Kasumi-1 (cell line): ENCODE measurements around the gene CAVIN2.

Experiments
- DNase-seq, 2 experiments: peaks; one replicate each; lab custom pipeline; 2025; lab: John Stamatoyannopoulos, UW

CAVIN2 gene

DNA sequence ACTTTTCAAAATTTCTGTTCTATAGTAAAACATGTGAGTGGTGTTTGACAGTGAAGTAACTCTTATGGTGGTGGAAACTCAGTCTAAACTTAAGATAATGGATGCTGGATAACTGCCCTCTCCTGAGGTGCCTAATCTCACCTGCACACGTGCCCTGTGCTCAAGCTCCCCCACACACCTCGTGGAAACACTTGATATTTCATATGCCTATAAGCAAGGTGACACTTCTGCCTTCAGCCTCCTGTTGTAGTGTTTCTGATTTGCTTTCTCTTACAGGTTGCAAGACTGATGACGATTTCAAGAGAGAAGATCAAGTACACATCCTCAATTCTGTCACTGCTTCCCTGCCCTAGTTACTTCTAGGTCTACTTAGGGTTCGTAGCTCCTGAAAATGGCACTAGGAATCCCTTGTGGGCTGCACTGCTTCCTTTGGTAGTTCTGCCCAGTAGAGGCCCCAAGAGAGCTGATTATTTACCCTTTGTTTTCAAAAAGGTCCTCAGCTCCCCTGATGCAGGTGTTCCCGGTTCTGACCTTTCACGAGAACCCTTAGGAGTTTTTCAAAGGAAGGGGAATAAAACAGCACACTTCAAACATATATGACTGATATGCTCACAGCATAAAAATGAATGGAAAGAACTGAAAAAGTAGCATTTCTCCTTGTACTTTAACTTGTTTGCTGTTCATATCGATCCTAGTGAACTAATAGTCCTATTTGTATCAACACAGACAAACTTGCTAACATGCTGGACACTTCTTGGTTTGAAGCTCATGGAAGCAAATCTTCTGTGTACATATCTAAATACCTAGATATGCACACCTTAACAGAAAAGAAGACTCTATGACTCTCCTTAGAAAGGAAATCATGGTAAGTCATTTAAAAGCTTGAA, 6.7 kb downstream of the CAVIN2 start:
- DNase-seq = peak in 1 of 2 experiments; percentile 18

DNA sequence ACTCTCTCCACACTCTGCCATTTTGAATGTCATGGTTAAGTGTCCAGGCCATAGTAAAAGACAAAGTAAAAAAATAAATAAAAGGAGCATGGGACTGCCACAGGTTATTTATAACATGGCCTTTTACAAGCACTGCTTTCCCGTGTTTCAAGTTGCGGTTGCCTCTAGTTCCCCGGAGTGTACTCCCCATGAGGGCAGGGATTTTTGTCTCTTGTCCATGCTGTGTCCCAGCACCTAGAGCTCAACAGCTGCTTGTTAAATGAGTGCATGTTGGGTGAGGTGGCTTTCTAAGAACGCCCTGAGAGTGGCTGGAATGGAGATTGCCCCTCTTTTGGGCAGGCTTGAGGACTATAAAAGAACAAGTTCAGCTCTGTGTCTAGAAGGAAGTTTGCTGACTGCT, 8.4 kb downstream of the CAVIN2 start:
- no peak for DNase-seq

DNA sequence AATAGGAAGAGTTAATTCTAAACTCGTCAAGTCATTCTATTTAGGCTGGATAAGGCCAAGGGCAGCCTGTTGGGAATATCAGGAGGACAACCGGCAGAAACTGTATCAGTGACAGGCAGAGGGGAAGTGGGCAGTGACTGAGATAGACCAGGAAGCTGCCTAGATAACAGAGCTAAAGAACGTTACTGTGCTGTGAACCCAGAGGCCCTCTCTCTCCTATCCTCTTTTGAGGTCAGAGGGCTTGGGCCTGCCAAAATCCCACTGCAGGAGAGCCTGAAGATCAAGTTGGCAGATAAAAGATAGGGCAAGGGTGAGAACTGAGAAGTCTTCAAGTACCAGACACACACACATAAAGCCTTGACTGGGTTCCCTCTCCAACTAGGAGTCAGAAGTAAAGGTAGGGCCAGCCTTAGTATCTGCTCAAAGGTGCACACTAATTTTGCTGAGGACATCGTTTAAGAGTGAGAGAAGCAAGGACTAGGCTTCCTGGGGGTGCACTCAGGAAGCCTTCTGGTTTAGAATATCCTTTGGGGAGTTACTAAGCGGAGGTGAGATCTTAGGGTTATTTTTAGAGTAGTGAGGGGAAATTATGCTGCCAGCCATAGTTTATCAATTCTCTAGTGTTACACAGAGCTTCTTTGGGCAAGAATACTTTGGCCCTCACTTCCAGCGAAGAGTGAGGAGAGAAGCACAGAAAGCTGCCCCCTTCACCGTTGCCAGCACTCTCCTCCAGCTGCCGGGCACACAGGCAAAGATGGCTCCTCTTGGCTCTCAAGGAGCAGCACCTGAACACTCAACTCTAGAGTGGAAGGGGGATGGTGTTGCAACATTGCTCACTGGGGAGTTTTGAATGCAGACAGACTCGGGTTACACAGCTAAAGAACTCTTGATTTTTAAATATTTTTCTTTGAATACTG, 9.8 kb downstream of the CAVIN2 start:
- peak; percentile 82 to 85 for DNase-seq

DNA sequence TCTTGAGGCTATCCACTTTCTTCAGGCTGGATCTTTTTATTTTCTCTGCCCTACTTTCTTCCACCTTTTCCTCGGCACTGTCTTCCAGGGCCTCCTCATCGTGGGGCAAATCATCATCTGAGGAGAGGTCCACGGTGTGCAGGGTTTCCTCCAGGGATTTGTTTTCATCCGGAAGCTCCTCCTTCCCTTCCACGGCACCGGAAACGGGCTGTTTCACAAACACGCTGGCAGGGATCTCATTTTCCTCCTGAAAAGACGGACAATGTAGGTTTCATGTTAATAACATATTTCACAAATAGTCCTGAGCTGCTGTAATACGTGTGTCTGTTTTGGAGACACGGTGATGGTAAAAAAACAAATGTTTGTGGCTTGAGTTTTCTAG, 10.4 kb downstream of the CAVIN2 start:
- no peak for DNase-seq

DNA sequence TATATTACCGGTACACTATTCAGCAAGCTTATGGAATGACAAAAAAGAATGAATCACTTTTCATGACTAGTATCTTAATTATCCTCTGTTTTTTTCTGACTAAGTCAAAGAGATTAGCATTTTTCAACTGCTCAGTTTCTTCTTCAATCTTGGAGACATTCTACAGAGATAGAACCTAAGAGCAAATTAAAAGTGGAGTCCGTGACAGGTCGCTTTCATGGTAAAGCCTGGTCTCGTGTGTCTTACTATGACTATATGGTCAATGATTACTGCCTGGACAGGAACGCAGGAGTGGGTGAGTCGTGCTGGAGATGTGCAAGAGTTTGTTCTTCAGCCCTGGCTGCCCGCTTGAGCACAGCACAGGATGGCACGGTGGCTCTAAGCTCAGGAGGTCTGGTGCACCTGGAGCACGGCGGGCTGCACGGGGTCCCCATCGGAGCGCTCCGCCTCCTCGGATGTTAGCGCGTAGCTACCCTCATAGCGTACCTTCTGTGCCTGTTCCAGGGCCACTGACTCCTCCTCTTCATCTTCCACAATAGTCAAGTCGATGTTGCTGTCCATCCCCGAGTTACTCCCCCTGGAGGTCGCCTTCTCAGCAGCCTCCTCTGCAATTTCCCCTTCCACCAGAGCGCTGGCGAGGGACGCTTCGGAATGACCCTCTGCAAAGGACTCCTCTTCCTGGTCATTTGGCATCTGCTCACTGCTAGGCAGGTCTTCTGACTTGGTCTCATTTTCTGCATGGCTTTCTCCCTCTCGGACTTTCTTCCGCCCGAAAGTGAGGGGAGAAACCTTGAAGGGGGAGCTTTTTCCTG, 11.1 kb downstream of the CAVIN2 start:
- DNase-seq = no peak

DNA sequence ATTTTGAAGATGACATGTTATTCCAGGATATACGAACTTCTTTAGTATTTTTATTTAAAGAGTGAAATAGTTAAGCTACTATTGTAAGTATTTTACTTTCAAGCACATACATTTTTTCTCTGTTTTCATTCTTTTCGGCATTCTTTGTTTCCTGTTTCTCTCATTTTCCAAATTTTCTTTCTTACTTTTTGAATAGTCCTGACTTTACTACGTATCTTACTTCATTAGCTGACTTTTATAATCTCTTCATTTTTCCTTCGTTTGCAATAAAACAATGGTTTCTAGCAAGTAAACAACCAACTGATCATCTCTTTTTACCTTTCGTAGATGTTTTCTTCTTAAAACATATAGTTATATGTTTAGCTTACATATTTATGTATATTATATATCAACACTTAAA, 11.8 kb downstream of the CAVIN2 start:
- no peak for DNase-seq

DNA sequence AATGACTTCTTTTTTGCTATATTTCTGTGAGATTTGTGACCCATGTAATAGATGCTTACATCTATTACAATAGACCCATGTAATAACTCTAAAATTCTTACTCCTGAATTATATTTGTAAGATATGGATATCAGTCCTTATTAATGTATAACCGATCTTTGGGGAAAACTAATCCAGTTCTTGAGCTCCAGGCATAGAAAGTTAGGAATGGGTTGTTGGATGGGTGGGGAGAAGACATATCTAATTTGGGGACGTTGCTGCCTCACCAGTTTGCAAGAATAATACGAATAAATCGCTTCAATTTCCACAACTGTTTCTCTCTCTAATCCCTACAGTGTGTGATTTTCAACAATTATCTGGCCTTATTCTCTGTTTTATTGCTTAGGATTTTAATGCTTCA, 13.5 kb downstream of the CAVIN2 start:
- DNase-seq = no peak

DNA sequence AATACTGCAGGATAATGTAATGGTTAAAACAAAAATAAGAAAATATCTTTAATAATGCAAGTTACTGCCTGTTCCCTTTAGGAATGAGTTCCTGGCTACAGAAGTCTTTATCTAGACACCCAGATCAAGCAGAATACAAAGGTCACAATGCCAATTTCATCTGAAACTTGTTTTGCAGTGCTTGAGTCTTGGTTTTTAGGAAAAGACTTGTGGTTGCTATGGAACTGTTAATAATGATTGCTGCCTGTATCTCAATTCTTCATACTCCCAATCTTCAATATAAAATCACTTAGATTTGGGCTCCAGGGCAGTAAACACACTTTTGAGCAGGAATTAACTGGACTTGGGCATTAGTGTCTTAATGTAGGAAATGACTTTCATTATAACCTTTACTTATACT, 14.2 kb downstream of the CAVIN2 start:
- no peak for DNase-seq

DNA sequence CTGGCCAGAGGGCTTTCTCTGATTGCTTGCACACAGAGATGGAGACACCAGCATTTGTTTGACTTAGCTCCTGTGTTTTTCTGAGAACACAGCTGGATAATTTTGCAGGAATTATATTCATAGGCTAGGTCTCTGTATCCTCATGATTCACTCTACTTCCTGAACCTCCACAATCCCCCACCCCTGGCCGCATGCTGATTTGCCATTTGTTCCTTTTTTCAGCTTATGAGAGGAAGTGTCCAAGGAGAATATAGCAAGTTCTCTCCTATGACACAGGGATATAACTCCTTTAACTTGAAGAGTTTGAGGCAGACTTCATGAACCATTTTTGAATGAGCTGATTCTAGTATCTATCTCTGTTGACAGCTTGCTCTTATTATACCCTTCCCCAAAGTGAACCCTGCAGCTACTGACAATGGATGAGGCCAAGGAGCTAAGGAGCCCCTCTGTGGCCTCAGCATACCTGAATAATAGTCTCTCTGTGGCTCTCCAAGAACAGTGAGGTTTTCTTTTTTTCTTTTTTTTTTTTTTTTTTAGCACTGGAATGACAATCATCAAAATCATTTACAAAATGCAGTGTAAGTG, 15.4 kb downstream of the CAVIN2 start:
- DNase-seq = peak; percentile 44 to 76

DNA sequence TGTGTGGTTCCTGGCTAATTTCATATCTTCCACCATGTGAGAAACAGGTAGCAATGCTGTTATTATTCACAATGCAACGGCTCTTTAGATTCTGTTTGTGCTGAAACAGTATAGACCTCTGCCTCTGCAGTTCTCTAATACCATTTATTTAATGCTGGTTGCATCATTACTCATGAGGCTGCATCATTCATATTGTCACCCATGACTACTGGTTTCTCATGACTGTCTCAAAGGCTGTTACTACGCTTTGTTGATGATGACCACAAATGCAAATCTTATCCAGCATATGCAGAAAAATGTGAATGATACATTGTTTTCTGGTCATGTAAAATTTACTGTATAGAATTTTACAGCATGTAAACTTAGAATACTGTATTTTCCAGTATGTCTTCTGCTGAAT, 22.5 kb downstream of the CAVIN2 start:
- no peak for DNase-seq

DNA sequence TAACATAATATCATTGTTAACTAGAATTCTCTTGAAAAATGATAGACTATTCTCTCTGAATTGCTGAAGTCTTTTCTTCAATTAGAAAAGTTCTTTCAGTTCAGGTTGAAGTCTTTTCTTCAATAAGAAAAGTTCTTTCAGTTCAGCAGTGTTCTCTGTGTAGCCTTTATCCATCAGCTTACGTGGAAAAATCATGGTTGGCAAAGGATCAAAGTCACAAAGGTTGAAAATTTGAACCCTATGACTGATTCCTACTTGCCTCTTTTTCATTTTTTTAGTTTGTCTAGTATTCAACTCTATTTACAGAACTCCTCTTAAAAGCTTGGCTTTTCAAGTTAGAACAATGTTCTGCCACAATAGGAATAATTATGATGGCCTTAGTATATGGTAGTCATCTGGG, 25.8 kb downstream of the CAVIN2 start:
- no peak for DNase-seq

DNA sequence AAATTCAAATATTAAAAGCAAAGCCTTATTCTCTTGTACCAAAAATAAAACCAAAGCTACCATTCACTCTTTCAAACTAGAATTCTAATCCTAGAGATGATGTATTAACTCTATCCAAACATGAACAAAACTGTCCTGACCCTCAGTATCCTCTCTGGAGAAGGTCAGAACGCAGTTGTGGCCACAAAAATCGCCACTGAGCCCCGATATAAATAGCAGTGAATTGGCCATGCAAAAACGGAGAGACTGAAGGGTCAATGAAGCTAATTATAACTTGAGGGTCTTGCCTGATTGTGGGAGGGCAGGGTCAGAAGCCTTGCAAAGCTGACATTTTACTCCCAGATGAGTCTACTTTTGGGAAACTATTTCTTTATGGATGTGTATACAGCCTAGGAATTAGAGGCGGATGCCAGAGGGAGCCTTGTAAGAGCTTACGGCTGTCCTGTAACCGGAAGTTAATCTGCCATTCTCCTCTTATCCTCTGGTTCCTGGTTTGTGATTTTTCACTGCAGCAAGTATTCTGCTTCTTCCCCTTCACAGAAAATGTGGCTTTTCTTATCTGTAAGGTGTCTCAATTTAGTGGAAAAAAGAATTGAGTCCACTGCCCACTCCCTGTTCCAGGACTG, 28.1 kb downstream of the CAVIN2 start:
- no peak for DNase-seq

DNA sequence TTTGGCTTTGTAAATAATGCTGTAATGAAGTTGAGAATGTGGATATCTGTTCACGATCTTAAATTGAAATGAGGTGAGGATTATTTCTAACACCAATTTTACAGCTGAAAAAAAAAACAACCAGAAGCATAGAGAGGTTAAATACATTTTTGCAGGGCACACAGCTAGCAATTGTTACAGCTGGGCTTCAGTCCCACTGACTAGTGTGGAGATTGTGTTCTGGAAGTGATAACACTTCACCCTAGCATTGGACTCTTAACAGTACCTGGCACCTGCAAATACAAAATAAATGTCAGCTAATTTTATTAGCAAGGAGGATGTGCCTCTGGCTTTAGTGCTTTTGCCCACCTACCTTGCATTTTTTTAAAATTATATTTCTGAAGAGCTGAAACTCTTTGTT, 28.8 kb downstream of the CAVIN2 start:
- DNase-seq = no peak

DNA sequence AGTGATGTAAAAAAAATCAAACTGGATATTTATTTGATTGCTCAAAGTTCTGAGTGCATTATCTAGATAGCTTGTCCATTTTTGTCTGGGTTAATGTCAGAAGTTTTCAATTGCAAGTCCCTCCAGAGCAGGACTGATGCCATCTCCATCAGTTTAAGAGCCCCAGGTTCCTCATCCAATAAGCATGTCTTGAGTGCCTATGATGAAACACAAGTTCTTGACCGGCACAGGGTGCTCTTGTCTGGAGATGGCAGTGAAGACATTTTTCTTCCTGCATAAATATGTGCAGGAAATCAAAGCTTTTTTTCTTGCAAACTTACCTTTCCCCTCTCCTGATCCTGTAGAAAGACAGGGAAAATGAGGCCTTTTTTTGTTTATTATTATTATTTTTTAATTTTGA, 31.9 kb downstream of the CAVIN2 start:
- no peak for DNase-seq

DNA sequence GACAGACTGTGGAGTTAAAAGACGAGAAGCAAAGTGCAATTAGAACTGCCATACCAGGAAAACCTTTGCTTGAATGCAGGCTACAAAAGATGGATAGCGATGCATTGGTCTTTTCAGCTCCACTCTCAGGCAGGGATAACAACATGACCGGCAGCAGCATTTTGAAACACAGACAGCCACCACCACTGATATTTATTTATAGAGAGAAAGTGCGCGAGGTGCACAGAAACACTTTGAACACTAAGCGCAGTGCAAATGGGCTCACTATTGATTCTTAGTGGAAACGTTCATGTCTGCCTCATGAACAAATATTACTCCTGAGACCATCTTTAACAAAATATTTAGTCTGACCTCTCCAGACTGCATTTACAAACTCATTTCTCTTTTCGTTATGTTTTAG, 32.9 kb downstream of the CAVIN2 start:
- no peak for DNase-seq

DNA sequence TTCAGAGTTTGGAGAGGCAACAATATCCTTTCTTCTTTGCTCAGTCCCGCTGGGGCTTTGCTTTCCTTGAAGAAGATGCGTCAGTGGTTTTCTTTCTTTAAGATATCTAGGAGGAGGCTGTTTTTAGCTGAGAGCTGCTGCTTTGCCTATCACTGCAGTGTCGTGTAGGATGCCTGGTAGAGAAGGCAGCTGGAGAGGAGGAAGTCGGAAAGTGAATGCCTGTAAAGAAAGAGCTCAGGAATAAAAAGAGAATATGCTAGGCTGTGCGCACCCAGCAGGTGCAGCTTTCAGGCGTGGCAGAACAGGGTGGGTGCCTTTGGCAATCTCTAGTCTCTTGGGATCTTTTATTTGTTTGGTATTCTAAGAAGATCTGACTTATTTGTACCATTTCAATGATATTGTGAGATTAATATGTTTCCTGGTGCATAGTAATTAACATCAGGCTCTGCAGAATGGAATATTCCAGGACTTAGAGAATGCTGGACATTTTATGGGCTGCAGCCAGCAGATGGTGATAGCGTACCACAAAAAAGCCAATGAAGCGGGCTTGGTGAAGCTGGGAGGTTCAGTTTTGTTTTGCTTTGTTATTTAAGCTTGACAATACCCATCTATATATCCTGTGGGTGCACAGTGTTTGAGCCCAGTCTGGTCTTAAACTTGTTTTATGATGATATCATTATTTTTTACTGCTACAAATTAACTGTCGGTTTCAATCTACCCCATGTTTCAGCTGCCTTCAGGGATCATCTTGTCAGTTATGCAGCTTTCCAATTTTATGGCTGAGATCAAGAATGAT, 34.9 kb downstream of the CAVIN2 start:
- DNase-seq = peak; percentile 89 to 94

DNA sequence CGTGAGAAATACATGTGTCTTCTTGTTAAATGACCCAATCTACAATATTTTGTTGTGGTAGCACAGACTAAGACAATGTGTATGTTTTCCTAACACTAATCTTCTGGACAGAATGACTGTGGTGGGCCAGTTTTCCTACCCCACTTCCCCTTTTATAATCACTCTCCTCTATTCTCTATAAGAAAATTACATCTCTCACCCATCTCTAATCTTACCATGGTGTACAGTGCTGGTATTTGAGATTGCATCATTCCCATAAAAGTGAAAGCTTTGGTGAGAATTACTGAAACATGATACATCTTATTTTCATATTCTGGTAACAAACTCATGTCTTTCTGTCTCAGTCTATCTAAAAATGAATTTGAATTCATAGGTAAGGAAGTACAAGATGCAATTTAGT, 40.5 kb downstream of the CAVIN2 start:
- no peak for DNase-seq

DNA sequence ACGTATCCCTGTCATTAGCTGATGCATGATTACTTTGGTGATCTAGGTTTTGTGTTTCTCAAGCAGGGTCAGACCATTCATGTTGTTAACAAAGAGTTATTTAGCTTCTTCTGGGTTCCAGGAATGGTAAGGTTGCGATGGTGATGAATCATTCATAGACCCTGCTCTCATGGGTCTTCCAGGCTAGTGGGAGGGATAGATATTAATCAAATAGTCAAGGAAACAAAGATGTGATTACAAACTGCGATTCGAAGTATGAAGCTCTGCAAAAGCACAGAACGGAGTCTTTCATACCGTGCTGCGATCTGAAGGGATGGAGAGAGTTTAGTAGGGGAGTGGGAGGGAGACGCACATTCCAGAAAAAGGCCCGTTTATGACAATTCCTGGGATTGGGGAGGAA, 42.1 kb downstream of the CAVIN2 start:
- no peak for DNase-seq

DNA sequence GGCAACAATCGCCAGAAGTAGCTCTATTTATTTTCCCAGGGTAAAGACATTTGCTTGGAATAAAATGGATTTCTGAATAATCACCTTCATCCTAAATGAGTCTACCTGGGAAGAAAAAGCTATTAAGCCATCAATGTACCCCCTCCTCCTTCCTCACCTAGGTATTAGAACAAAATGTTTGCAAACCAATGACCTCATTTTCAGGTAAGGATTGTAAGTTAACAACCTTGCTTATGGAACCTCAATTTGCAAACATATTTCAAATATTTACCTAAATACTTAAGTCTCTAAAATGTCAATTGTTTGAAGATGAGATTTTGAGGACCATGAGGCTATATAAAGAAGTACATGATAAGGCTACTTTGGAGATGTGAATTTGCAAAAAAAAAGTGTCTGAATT, 43.9 kb downstream of the CAVIN2 start:
- DNase-seq = no peak

DNA sequence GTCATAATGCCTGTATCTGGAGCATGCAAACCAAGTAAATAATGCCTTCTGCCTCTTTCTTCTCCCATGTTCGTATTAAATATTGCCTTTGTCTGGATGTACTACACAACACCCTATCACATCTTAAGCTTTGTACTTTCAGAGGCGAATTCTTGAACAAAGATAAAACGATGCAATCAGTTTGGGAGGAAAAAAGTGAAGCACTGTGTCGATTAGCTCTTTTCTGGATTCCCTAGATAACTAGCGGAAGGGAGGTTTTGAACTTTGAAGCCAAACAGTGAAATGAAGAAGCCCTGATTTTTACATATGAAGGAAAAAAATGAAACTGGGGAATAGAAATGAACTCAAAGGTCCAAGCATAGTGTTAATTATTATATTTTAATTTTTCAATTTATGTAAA, 44.7 kb downstream of the CAVIN2 start:
- DNase-seq = no peak

DNA sequence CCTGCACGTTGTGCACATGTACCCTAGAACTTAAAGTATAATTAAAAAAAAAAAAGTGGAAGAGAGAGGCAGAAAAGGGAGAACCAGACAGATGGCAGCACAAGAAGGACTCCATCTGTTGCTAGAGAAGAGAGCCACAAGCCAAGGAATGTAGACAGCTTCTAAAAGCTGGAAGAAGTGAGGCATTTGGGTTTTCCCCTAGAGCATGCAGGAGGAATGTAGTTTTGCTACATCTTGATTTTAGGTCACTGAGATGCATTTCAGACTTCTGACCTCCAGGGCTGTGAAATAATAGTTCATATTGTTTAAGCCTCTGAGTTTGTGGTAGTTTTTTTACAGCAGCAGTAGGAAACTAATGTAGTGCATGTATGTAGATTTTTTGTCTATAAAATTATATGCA, 46.0 kb downstream of the CAVIN2 start:
- no peak for DNase-seq
